GM23248 (cell line): ENCODE data around the gene TSPAN8. TPM values are rescaled to one million over a fixed set of nuclear protein-coding genes. Genes with fewer than 3 reads are reported as not detected.
"Not testable (repeated sequence)": the region's sequence is repeated elsewhere in the genome, so short reads cannot be mapped to it uniquely, and the experiment has no call there.

Experiments
- DNase-seq: peaks from one replicate; pipeline ENCODE4 v3.0.0-alpha.2; 2015
- H2AFZ ChIP-seq: fragments of 200-600 bp; sonication (generic); 2 replicates; pipeline ENCODE4 v1.6.1; 2016; ENCODE audit warnings: antibody characterized with exemption
- H3F3A ChIP-seq: fragments of 200-600 bp; sonication (generic); 2 replicates; pipeline ENCODE4 v1.6.1; 2016; ENCODE audit warnings: mild to moderate bottlenecking, antibody characterized with exemption, mixed run types; ENCODE audit not compliant: insufficient read depth
- H3K27ac ChIP-seq: fragments of 200-600 bp; sonication (generic); 2 replicates; pipeline ENCODE4 v1.5.1; 2016; ENCODE audit warnings: mild to moderate bottlenecking
- H3K27me3 ChIP-seq: fragments of 200-600 bp; sonication (generic); replicated peaks from 2 replicates; pipeline ENCODE4 v1.6.1; 2016; ENCODE audit warnings: mild to moderate bottlenecking; ENCODE audit not compliant: insufficient read depth
- H3K36me3 ChIP-seq: fragments of 200-600 bp; sonication (generic); 2 replicates; pipeline ENCODE4 v1.6.1; 2016; ENCODE audit warnings: low read depth, mild to moderate bottlenecking
- H3K4me1 ChIP-seq: fragments of 200-600 bp; sonication (generic); 2 replicates; pipeline ENCODE4 v1.6.1; 2016; ENCODE audit warnings: mild to moderate bottlenecking; ENCODE audit not compliant: insufficient read depth
- H3K4me2 ChIP-seq: fragments of 200-600 bp; sonication (generic); one replicate; pipeline ENCODE4 v1.6.1; 2016; ENCODE audit warnings: mild to moderate bottlenecking; ENCODE audit not compliant: unreplicated experiment
- H3K4me3 ChIP-seq: fragments of 200-600 bp; sonication (generic); 2 replicates; pipeline ENCODE4 v1.5.1; 2016; ENCODE audit warnings: mild to moderate bottlenecking
- H3K79me2 ChIP-seq: fragments of 200-600 bp; sonication (generic); 2 replicates; pipeline ENCODE4 v1.6.1; 2016; ENCODE audit warnings: mild to moderate bottlenecking; ENCODE audit not compliant: insufficient read depth
- H3K9ac ChIP-seq: fragments of 200-600 bp; sonication (generic); 2 replicates; pipeline ENCODE4 v1.6.1; 2016; ENCODE audit warnings: mild to moderate bottlenecking
- H3K9me2 ChIP-seq: fragments of 200-600 bp; sonication (generic); 2 replicates; pipeline ENCODE4 v1.6.1; 2016; ENCODE audit warnings: mixed run types, mild to moderate bottlenecking, moderate library complexity; ENCODE audit not compliant: insufficient read depth
- H3K9me3 ChIP-seq: fragments of 200-600 bp; sonication (generic); one replicate; pipeline ENCODE4 v1.6.1; 2017; ENCODE audit warnings: low read depth
- H4K20me1 ChIP-seq: fragments of 200-600 bp; sonication (generic); 2 replicates; pipeline ENCODE4 v1.6.0; 2016; ENCODE audit not compliant: insufficient read depth
- EZH2 ChIP-seq: fragments of 200-600 bp; sonication (generic); IDR thresholded peaks from 2 replicates; pipeline ENCODE4 v1.6.1; 2018; ENCODE audit warnings: antibody characterized with exemption, mild to moderate bottlenecking; ENCODE audit not compliant: insufficient read depth, poor library complexity, severe bottlenecking
- EZH2phosphoT487 ChIP-seq: fragments of 200-600 bp; sonication (generic); IDR thresholded peaks from 2 replicates; pipeline ENCODE4 v1.6.1; 2018; ENCODE audit warnings: antibody characterized with exemption, moderate library complexity, mild to moderate bottlenecking, low read depth; ENCODE audit not compliant: insufficient read depth
- WGBS, 2 experiments: methylation state at CpG; one replicate each; pipeline ENCODE4 v1.1.6; 2015 to 2017; ENCODE audit warnings: low lambda C conversion rate in 2 of 2, low coverage in 1 of 2; ENCODE audit errors: missing lambda C conversion rate in 2 of 2; 5-methylcytosine and 5-hydroxymethylcytosine counted together
- in situ Hi-C: fragments of 300-500 bp; cut with MboI; formaldehyde crosslinking; loops from 2 replicates; pipeline ENCODE4 v1.15.0; 2020
- polyA plus RNA-seq: library from polyadenylated mRNA; unstranded; fragments of >200 nt; fragmentation: Nextera tagmentation; extraction: Ambion mirVana; gene quantifications from 2 replicates; pipeline ENCODE4 v1.2.1, GENCODE V29; 2016
- total RNA-seq: library from RNA; depleted of rRNA; stranded (reverse); fragments of >200 nt; shearing (Covaris generic); gene quantifications from 2 replicates; pipeline ENCODE4 v1.2.3, GENCODE V29; 2014

Gene TSPAN8
- total and polyA plus RNA-seq, 2 experiments from 2014 or later = not detected

GRCh38 chr12:71124835-71125460 is 32.9 kb downstream of the TSPAN8 start:
- in situ Hi-C loops = no loop called here
- no peaks in the 10 kb centered on the region for H3K4me1 ChIP-seq

GRCh38 chr12:71113148-71113547 is 44.7 kb downstream of the TSPAN8 start:
- in situ Hi-C loops, H3K79me2 ChIP-seq, H3K9ac ChIP-seq, H2AFZ ChIP-seq, H3K4me1 ChIP-seq, DNase-seq, H3K4me2 ChIP-seq, H3K9me3 ChIP-seq, H4K20me1 ChIP-seq, H3K36me3 ChIP-seq, H3F3A ChIP-seq, H3K27ac ChIP-seq, H3K27me3 ChIP-seq, H3K4me3 ChIP-seq, H3K9me2 ChIP-seq: not testable (repeated sequence)
- WGBS, 2 experiments = 8 to 31% methylated on average over 1 of the region's 1 CpG

More at GRCh38 chr12:71124835-71125460, 32.9 kb downstream of the TSPAN8 start:
- Histone ChIP-seq H3K4me3 (no peak overlapping the region), H3K27me3 (no peaks in the 10 kb centered on the region), H3F3A (no peaks in the 10 kb centered on the region), H3K9ac (no peak overlapping the region), H3K4me2 (no peak overlapping the region), H3K79me2 (no peaks in the 10 kb centered on the region), H3K9me2 (no peaks in the 10 kb centered on the region), H3K9me3 (no peaks in the 10 kb centered on the region), H2AFZ (no peak overlapping the region), H4K20me1 (no peaks in the 10 kb centered on the region), H3K36me3 (no peaks in the 10 kb centered on the region), H3K27ac (no peak overlapping the region)
- WGBS, 2 experiments = 56% methylated on average over 5 of the region's 5 CpGs
- TF ChIP-seq EZH2 = no peak
- no peak for TF ChIP-seq EZH2phosphoT487
- no peak for DNase-seq

GRCh38 chr12:71109834-71110233 is 48.0 kb downstream of the TSPAN8 start:
- Histone ChIP-seq H4K20me1 (no peaks in the 10 kb centered on the region), H2AFZ (no peak overlapping the region), H3K4me2 (no peak overlapping the region), H3K9ac (no peak overlapping the region), H3K4me3 (no peak overlapping the region), H3K9me2 (no peaks in the 10 kb centered on the region), H3K79me2 (no peaks in the 10 kb centered on the region), H3K27ac (no peak overlapping the region), H3K4me1 (no peaks in the 10 kb centered on the region), H3F3A (no peaks in the 10 kb centered on the region), H3K27me3 (no peaks in the 10 kb centered on the region), H3K36me3 (no peaks in the 10 kb centered on the region), H3K9me3 (no peaks in the 10 kb centered on the region)
- in situ Hi-C loops = no loop called here
- WGBS, 2 experiments = 54 to 67% methylated on average over 5 of the region's 5 CpGs
- no peak for DNase-seq
- no peak for TF ChIP-seq EZH2phosphoT487
- no peak for TF ChIP-seq EZH2

- H3K4me2 ChIP-seq = no peak overlapping the region
- H3K27ac ChIP-seq = no peak overlapping the region
- no peaks in the 10 kb centered on the region for H3K4me1 ChIP-seq
- H3K9ac ChIP-seq = no peak overlapping the region
- no peak for TF ChIP-seq EZH2
- WGBS, 2 experiments = 2 to 10% methylated on average over 3 of the region's 3 CpGs
- no peaks in the 10 kb centered on the region for H3K9me2 ChIP-seq
- in situ Hi-C loops = no loop called here
- no peak overlapping the region for H3K4me3 ChIP-seq
- no peaks in the 10 kb centered on the region for H3K9me3 ChIP-seq
- no peak for DNase-seq
- H2AFZ ChIP-seq = no peak overlapping the region
- H4K20me1 ChIP-seq = no peaks in the 10 kb centered on the region
- H3F3A ChIP-seq = no peaks in the 10 kb centered on the region
- H3K79me2 ChIP-seq = no peaks in the 10 kb centered on the region
- H3K36me3 ChIP-seq = no peaks in the 10 kb centered on the region
- no peaks in the 10 kb centered on the region for H3K27me3 ChIP-seq
Observed at GRCh38 chr12:71108355-71108754, 49.4 kb downstream of the TSPAN8 start.

GRCh38 chr12:71107936-71108335 is 49.9 kb downstream of the TSPAN8 start:
- in situ Hi-C loops = no loop called here
- no peaks in the 10 kb centered on the region for H3K79me2 ChIP-seq
- no peaks in the 10 kb centered on the region for H3F3A ChIP-seq
- H3K9me3 ChIP-seq = no peaks in the 10 kb centered on the region
- H3K4me2 ChIP-seq = no peak overlapping the region
- no peak for DNase-seq
- TF ChIP-seq EZH2 = no peak
- TF ChIP-seq EZH2phosphoT487 = no peak
- H4K20me1 ChIP-seq = no peaks in the 10 kb centered on the region
- H3K4me1 ChIP-seq = no peaks in the 10 kb centered on the region
- H3K27ac ChIP-seq = no peak overlapping the region
- WGBS, 2 experiments = 0 to 6% methylated on average over 1 of the region's 1 CpG
- no peaks in the 10 kb centered on the region for H3K9me2 ChIP-seq
- no peak overlapping the region for H2AFZ ChIP-seq
- no peak overlapping the region for H3K9ac ChIP-seq
- H3K27me3 ChIP-seq = no peaks in the 10 kb centered on the region
- H3K36me3 ChIP-seq = no peaks in the 10 kb centered on the region
- H3K4me3 ChIP-seq = no peak overlapping the region
